Endothelial cell of umbilical vein (primary cell): ENCODE measurements around the gene PLEKHA5.

Source experiments
- CTCF ChIP-seq, 2 donors: IDR thresholded peaks; 1 replicate in 1 of 2; 2 replicates in 1 of 2; pipeline ENCODE4 v1.5.1; 2011; ENCODE audit warnings: low read length in 2 of 2, mild to moderate bottlenecking in 2 of 2, moderate library complexity in 2 of 2, control low read depth in 1 of 2, inconsistent platforms in 1 of 2, low read depth in 1 of 2; ENCODE audit not compliant: insufficient read depth in 1 of 2; ENCODE audit errors: extremely low read depth in 1 of 2
- EZH2 ChIP-seq: IDR thresholded peaks from 2 replicates; pipeline ENCODE4 v1.6.1; 2012; ENCODE audit warnings: borderline replicate concordance, low read depth, mild to moderate bottlenecking, moderate library complexity, low read length, inconsistent platforms; ENCODE audit not compliant: severe bottlenecking
- FOS ChIP-seq: IDR thresholded peaks from 2 replicates; pipeline ENCODE4 v1.6.1; 2011; ENCODE audit warnings: mild to moderate bottlenecking, low read length, moderate library complexity, borderline replicate concordance; ENCODE audit not compliant: insufficient read depth
- JUN ChIP-seq: IDR thresholded peaks from 2 replicates; pipeline ENCODE4 v1.6.1; 2011; ENCODE audit warnings: borderline replicate concordance, low read depth; ENCODE audit not compliant: insufficient read length, insufficient read depth
- MAX ChIP-seq: IDR thresholded peaks from 2 replicates; pipeline ENCODE4 v1.6.1; 2011; ENCODE audit not compliant: insufficient read depth, insufficient read length
- MYC ChIP-seq: IDR thresholded peaks from one replicate; pipeline ENCODE4 v1.6.1; 2011; ENCODE audit warnings: mild to moderate bottlenecking, low read depth, low read length
- POLR2A ChIP-seq: IDR thresholded peaks from 2 replicates; pipeline ENCODE4 v1.6.1; 2012; ENCODE audit warnings: low read depth, mild to moderate bottlenecking, control low read depth, low read length
- POLR2AphosphoS5 ChIP-seq: IDR thresholded peaks from 2 replicates; pipeline ENCODE4 v1.6.1; 2012; ENCODE audit warnings: low read depth, mild to moderate bottlenecking, control low read depth, low read length, moderate library complexity; ENCODE audit not compliant: insufficient read depth

- TF ChIP-seq CTCF (IDR thresholded peaks at IDR 0.05; ENCODE audit: extremely low read depth in 1 of 2, insufficient read depth in 1 of 2, low read depth in 1 of 2, low read length in 2 of 2) (no peak), POLR2AphosphoS5 (no peak), EZH2 (no peak), MYC (no peak), POLR2A (no peak), MAX (no peak), FOS (no peak), JUN (no peak)
These were observed 94.2 kb downstream of the PLEKHA5 start for GRCh38 chr12:19223695-19224094.
